Hepatic stellate cell (primary cell): ENCODE results near the gene GAS7.

Experiments
- DNase-seq: peaks from one replicate; pipeline ENCODE4 v3.0.0; 2011; ENCODE audit warnings: low spot score

GAS7 gene

GRCh38 chr17:9916108-9916507, 282.3 kb downstream of the GAS7 start:
- no peak for DNase-seq

- no peak for DNase-seq
These were observed 284.9 kb downstream of the GAS7 start for GRCh38 chr17:9913476-9913875.

- no peak for DNase-seq
These were observed 286.0 kb downstream of the GAS7 start for GRCh38 chr17:9912121-9913099.

GRCh38 chr17:9911089-9911488, 287.3 kb downstream of the GAS7 start:
- DNase-seq, result no peak

GRCh38 chr17:9908649-9909042, 289.8 kb downstream of the GAS7 start:
- DNase-seq, result no peak

- DNase-seq, result no peak
These were observed 290.3 kb downstream of the GAS7 start for GRCh38 chr17:9907883-9908648.

GRCh38 chr17:9907131-9907530, 291.3 kb downstream of the GAS7 start:
- no peak for DNase-seq

GRCh38 chr17:9906616-9907015, 291.8 kb downstream of the GAS7 start:
- no peak for DNase-seq

- no peak for DNase-seq
These were observed 292.5 kb downstream of the GAS7 start for GRCh38 chr17:9905902-9906301.

- DNase-seq, result no peak
These were observed 293.4 kb downstream of the GAS7 start, which contains the start of gene RCVRN for GRCh38 chr17:9905078-9905415. TSS of gene RCVRN (minus strand) at chr17:9905271. CDS start at chr17:9905180, 91 bp downstream.

- no peak for DNase-seq
These were observed 293.9 kb downstream of the GAS7 start for GRCh38 chr17:9904277-9905077.

GRCh38 chr17:9902120-9902519, 296.3 kb downstream of the GAS7 start:
- no peak for DNase-seq

- no peak for DNase-seq
These were observed 297.6 kb downstream of the GAS7 start for GRCh38 chr17:9900784-9901183.

GRCh38 chr17:9900044-9900594, 298.3 kb downstream of the GAS7 start:
- no peak for DNase-seq

GRCh38 chr17:9899280-9900043, 298.9 kb downstream of the GAS7 start:
- DNase-seq, result no peak

- no peak for DNase-seq
These were observed 299.6 kb downstream of the GAS7 start for GRCh38 chr17:9898812-9899211.

GRCh38 chr17:9897372-9897968, 300.9 kb downstream of the GAS7 start:
- DNase-seq, result no peak

GRCh38 chr17:9895923-9896322, 302.5 kb downstream of the GAS7 start:
- DNase-seq, result no peak

GRCh38 chr17:9894231-9894630, 304.2 kb downstream of the GAS7 start:
- DNase-seq, result no peak

- DNase-seq, result no peak
These were observed 304.9 kb downstream of the GAS7 start for GRCh38 chr17:9893411-9894012.
